Suprapubic skin (tissue), 3 donors: ENCODE data around the gene HECW1.

ENCODE experiments used
- EP300 ChIP-seq: sonication (generic); formaldehyde crosslinking; IDR thresholded peaks from one replicate; pipeline ENCODE4 v1.6.1; 2017; ENCODE audit warnings: antibody characterized with exemption
- POLR2A ChIP-seq, 2 donors: fragments of 450-650 bp; IDR thresholded peaks; one replicate each; pipeline ENCODE4 v1.6.1; 2017; ENCODE audit warnings: antibody characterized with exemption in 2 of 2, mild to moderate bottlenecking in 2 of 2, moderate library complexity in 2 of 2
- TF ChIP-seq, protein P1 (sequence below), 2 donors: fragments of 200-600 bp in 1 of 2; fragments of 450-650 bp in 1 of 2; sonication (generic) in 1 of 2; IDR thresholded peaks; one replicate each; pipeline ENCODE4 v1.5.1; 2016 to 2019; ENCODE audit warnings: antibody characterized with exemption in 2 of 2, mild to moderate bottlenecking in 1 of 2, moderate library complexity in 1 of 2

DNA sequence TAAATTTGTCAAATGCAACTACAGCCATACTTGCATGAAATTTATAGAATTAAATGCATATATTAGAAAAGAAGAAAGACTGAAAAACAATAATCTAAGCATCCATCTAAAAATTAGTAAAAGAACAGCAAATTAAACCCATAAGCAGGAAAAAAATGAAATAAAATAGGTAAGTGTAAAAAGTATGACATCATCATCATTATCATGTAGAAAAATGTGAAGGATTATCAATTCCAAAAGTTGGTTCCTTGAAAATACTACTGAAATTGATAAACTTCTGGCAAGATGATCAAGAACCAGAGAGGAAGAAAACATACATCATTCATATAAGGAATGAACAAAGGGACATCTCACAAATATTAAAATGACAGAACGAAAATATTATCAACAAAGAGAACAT is 19.6 kb upstream of the HECW1 start:
- TF ChIP-seq POLR2A (IDR thresholded peaks at IDR 0.05) (no peak), EP300 (no peak)
- TF ChIP-seq, protein P1, sequence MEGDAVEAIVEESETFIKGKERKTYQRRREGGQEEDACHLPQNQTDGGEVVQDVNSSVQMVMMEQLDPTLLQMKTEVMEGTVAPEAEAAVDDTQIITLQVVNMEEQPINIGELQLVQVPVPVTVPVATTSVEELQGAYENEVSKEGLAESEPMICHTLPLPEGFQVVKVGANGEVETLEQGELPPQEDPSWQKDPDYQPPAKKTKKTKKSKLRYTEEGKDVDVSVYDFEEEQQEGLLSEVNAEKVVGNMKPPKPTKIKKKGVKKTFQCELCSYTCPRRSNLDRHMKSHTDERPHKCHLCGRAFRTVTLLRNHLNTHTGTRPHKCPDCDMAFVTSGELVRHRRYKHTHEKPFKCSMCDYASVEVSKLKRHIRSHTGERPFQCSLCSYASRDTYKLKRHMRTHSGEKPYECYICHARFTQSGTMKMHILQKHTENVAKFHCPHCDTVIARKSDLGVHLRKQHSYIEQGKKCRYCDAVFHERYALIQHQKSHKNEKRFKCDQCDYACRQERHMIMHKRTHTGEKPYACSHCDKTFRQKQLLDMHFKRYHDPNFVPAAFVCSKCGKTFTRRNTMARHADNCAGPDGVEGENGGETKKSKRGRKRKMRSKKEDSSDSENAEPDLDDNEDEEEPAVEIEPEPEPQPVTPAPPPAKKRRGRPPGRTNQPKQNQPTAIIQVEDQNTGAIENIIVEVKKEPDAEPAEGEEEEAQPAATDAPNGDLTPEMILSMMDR (IDR thresholded peaks at IDR 0.05) = no peak
